GM23248 (cell line): Measurements from ENCODE around the gene TIMM23B. TPM values are rescaled to one million over a fixed set of nuclear protein-coding genes. Genes with fewer than 3 reads are reported as not detected.
"Not testable (repeated sequence)": the region's sequence is repeated elsewhere in the genome, so short reads cannot be mapped to it uniquely, and the experiment has no call there.

Experiments
- DNase-seq: peaks from one replicate; pipeline ENCODE4 v3.0.0-alpha.2; 2015
- H2AFZ ChIP-seq: fragments of 200-600 bp; sonication (generic); 2 replicates; pipeline ENCODE4 v1.6.1; 2016; ENCODE audit warnings: antibody characterized with exemption
- H3F3A ChIP-seq: fragments of 200-600 bp; sonication (generic); 2 replicates; pipeline ENCODE4 v1.6.1; 2016; ENCODE audit warnings: mild to moderate bottlenecking, antibody characterized with exemption, mixed run types; ENCODE audit not compliant: insufficient read depth
- H3K27ac ChIP-seq: fragments of 200-600 bp; sonication (generic); 2 replicates; pipeline ENCODE4 v1.5.1; 2016; ENCODE audit warnings: mild to moderate bottlenecking
- H3K27me3 ChIP-seq: fragments of 200-600 bp; sonication (generic); replicated peaks from 2 replicates; pipeline ENCODE4 v1.6.1; 2016; ENCODE audit warnings: mild to moderate bottlenecking; ENCODE audit not compliant: insufficient read depth
- H3K36me3 ChIP-seq: fragments of 200-600 bp; sonication (generic); 2 replicates; pipeline ENCODE4 v1.6.1; 2016; ENCODE audit warnings: low read depth, mild to moderate bottlenecking
- H3K4me1 ChIP-seq: fragments of 200-600 bp; sonication (generic); 2 replicates; pipeline ENCODE4 v1.6.1; 2016; ENCODE audit warnings: mild to moderate bottlenecking; ENCODE audit not compliant: insufficient read depth
- H3K4me2 ChIP-seq: fragments of 200-600 bp; sonication (generic); one replicate; pipeline ENCODE4 v1.6.1; 2016; ENCODE audit warnings: mild to moderate bottlenecking; ENCODE audit not compliant: unreplicated experiment
- H3K4me3 ChIP-seq: fragments of 200-600 bp; sonication (generic); 2 replicates; pipeline ENCODE4 v1.5.1; 2016; ENCODE audit warnings: mild to moderate bottlenecking
- H3K79me2 ChIP-seq: fragments of 200-600 bp; sonication (generic); 2 replicates; pipeline ENCODE4 v1.6.1; 2016; ENCODE audit warnings: mild to moderate bottlenecking; ENCODE audit not compliant: insufficient read depth
- H3K9ac ChIP-seq: fragments of 200-600 bp; sonication (generic); 2 replicates; pipeline ENCODE4 v1.6.1; 2016; ENCODE audit warnings: mild to moderate bottlenecking
- H3K9me2 ChIP-seq: fragments of 200-600 bp; sonication (generic); 2 replicates; pipeline ENCODE4 v1.6.1; 2016; ENCODE audit warnings: mixed run types, mild to moderate bottlenecking, moderate library complexity; ENCODE audit not compliant: insufficient read depth
- H3K9me3 ChIP-seq: fragments of 200-600 bp; sonication (generic); one replicate; pipeline ENCODE4 v1.6.1; 2017; ENCODE audit warnings: low read depth
- H4K20me1 ChIP-seq: fragments of 200-600 bp; sonication (generic); 2 replicates; pipeline ENCODE4 v1.6.0; 2016; ENCODE audit not compliant: insufficient read depth
- WGBS, 2 experiments: methylation state at CpG; one replicate each; pipeline ENCODE4 v1.1.6; 2015 to 2017; ENCODE audit warnings: low lambda C conversion rate in 2 of 2, low coverage in 1 of 2; ENCODE audit errors: missing lambda C conversion rate in 2 of 2; 5-methylcytosine and 5-hydroxymethylcytosine counted together
- in situ Hi-C: fragments of 300-500 bp; cut with MboI; formaldehyde crosslinking; loops from 2 replicates; pipeline ENCODE4 v1.15.0; 2020
- polyA plus RNA-seq: library from polyadenylated mRNA; unstranded; fragments of >200 nt; fragmentation: Nextera tagmentation; extraction: Ambion mirVana; gene quantifications from 2 replicates; pipeline ENCODE4 v1.2.1, GENCODE V29; 2016
- total RNA-seq: library from RNA; depleted of rRNA; stranded (reverse); fragments of >200 nt; shearing (Covaris generic); gene quantifications from 2 replicates; pipeline ENCODE4 v1.2.3, GENCODE V29; 2014; rRNA removed

TIMM23B gene, protein sequence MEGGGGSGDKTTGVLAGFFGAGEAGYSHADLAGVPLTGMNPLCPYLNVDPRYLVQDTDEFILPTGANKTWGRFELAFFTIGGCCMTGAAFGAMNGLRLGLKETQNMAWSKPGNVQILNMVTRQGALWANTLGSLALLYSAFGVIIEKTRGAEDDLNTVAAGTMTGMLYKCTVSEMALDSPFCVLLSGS
- 13.3 and 16.1 TPM in 2 replicates for total RNA-seq
- 15.1 and 15.3 TPM in 2 replicates for polyA plus RNA-seq

DNA sequence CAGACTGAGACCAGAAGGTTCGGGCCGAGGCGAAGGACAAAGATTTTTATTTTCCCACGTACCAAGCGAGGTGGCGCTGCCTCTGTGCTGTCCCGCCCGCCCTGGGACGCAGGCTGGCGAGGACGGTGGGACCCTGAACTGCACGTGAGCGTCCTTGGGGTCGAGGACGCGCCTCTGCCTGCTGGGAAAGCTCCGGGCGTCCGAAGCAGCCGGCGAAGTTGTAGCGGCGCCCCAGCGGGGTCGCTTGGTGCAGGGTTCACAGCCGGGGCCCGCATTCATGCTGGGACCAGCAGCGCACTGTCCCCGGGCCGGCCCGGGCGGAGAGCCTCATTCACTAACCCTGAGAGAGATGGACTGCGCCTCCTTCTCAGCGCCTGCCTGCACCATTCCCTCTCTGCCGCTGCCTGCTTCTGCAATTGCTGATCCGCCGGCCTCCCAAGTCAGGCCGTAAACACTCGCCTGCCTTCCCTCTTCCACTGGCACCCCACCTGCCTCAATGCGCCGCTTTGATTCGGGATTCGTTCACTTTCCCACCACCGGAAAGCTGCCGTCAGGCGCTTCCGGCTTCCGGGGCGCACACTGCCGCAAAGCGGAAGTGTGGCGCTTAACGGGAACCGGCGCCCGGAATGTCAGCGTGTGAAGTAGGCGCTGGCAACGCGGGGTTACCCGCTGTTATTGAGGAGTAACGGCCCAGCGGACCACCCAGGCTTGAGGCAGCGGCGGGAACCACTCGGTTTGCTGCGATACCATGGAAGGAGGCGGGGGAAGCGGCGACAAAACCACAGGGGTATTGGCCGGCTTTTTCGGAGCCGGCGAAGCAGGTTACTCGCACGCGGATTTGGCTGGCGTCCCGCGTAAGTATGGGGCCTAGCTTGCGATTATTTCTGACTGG is at the start of gene TIMM23B, which contains the start of gene PARG:
Gene TIMM23B (plus strand): TSS at position 607 of the 892 bp plus-strand sequence. CDS start 142 bp downstream, at position 749.
Gene PARG (minus strand): TSS at position 581 of the 892 bp plus-strand sequence. CDS start 302 bp downstream, at position 279.
- H3K9me2 ChIP-seq, H3K36me3 ChIP-seq, H4K20me1 ChIP-seq, H3F3A ChIP-seq, H3K9me3 ChIP-seq, in situ Hi-C loops, H3K27me3 ChIP-seq: not testable (repeated sequence)
- peak within 1 kb of the TSS; percentile 84 for H2AFZ ChIP-seq
- H3K9ac ChIP-seq, result peak within 1 kb of the TSS; percentile 98
- H3K27ac ChIP-seq, result peak within 1 kb of the TSS; percentile 59
- peaks cover 13% of the 10 kb centered on the region for H3K4me1 ChIP-seq
- H3K4me2 ChIP-seq, result peak within 1 kb of the TSS; percentile 97
- peak within 1 kb of the TSS; percentile 100 for H3K4me3 ChIP-seq
- H3K79me2 ChIP-seq, result peaks cover 93% of the 10 kb centered on the region
- DNase-seq, result peak; percentile 93
- 1 to 2% methylated on average over 80 to 81 of the region's 81 CpGs for WGBS, 2 experiments

DNA sequence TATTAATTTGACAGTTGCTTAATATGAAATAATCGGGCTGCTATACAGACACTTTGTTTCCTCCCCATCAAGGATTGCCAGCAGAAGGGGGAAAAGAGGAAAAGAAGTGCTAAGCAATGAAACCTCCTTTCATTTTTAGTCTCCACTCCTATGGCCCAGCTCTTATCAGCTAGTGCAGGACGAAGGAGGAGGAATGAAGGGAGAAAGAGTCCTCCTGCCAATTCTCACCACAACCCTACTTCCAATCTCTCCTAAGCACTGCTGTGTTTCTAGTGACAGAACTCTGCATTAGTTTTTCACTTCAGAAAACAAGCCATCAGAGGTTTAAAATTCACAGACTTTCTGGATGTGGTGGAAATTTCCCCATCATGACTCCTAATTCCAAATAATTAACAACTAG is 41.9 kb upstream of the TIMM23B start:
- not testable (repeated sequence) for H3F3A ChIP-seq, H3K27me3 ChIP-seq, H3K79me2 ChIP-seq, H2AFZ ChIP-seq, H4K20me1 ChIP-seq, H3K9ac ChIP-seq, H3K4me1 ChIP-seq, H3K9me3 ChIP-seq, H3K4me2 ChIP-seq, H3K36me3 ChIP-seq, H3K4me3 ChIP-seq, H3K27ac ChIP-seq, DNase-seq, H3K9me2 ChIP-seq
- in situ Hi-C loops, result loop anchor here (25.0 kb wide), 1 partner anchor 313 kb away; no protein-coding TSS in a partner anchor
- 29 to 100% methylated on average over 1 to 2 of the region's 2 CpGs for WGBS, 2 experiments

DNA sequence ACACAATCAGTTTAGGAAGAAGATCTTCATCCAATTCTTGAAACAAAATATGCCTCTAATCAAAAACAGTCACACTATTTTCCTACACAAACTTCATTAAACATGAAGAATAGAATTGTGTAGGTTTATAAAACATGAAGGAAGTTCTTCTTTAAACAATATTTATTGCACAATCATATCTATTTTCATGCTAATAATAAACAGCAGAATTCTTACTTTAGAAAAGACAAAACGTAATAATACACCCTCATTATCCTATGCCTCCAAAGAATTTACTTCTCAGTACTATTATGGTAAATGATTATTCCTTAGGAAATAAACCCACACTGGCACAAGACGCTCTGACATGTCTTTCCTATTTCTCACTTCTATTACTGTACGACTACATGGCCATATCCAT is 41.4 kb upstream of the TIMM23B start:
- not testable (repeated sequence) for H3K27ac ChIP-seq, H3K9me2 ChIP-seq, H3F3A ChIP-seq, H2AFZ ChIP-seq, H4K20me1 ChIP-seq, H3K36me3 ChIP-seq, H3K9ac ChIP-seq, DNase-seq, H3K4me2 ChIP-seq, H3K79me2 ChIP-seq, H3K4me1 ChIP-seq, H3K27me3 ChIP-seq, H3K9me3 ChIP-seq, H3K4me3 ChIP-seq
- 43 to 51% methylated on average over 3 of the region's 3 CpGs for WGBS, 2 experiments
- in situ Hi-C loops, result loop anchor here (25.0 kb wide), 1 partner anchor 313 kb away; no protein-coding TSS in a partner anchor

DNA sequence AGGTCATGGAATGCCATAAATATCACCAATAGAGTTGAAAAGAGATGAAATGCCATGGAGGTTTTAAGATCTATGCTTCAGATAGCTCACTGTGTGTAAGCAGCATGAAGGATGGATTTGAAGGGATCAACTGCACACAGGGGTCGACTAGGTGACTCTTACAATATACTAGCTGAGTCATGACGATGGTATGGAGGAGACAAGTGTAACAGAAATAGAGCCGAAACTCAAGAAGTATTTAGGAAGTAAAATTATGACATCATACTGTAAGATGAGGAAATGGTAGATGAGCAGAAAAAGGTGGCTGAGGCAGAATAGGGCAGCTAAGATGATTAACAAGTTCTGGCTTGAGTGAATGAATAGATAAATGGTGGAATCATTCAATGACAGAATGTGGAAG is 38.0 kb upstream of the TIMM23B start:
- not testable (repeated sequence) for H3K9me3 ChIP-seq, H3K9me2 ChIP-seq, H3F3A ChIP-seq, H3K27ac ChIP-seq, H3K9ac ChIP-seq, DNase-seq, H3K27me3 ChIP-seq, H4K20me1 ChIP-seq, H2AFZ ChIP-seq, H3K4me2 ChIP-seq, H3K4me3 ChIP-seq, H3K4me1 ChIP-seq, H3K36me3 ChIP-seq, H3K79me2 ChIP-seq
- WGBS, 2 experiments, result 85 to 96% methylated on average over 3 of the region's 3 CpGs
- in situ Hi-C loops, result loop anchor here (25.0 kb wide), 1 partner anchor 317 kb away; no protein-coding TSS in a partner anchor

DNA sequence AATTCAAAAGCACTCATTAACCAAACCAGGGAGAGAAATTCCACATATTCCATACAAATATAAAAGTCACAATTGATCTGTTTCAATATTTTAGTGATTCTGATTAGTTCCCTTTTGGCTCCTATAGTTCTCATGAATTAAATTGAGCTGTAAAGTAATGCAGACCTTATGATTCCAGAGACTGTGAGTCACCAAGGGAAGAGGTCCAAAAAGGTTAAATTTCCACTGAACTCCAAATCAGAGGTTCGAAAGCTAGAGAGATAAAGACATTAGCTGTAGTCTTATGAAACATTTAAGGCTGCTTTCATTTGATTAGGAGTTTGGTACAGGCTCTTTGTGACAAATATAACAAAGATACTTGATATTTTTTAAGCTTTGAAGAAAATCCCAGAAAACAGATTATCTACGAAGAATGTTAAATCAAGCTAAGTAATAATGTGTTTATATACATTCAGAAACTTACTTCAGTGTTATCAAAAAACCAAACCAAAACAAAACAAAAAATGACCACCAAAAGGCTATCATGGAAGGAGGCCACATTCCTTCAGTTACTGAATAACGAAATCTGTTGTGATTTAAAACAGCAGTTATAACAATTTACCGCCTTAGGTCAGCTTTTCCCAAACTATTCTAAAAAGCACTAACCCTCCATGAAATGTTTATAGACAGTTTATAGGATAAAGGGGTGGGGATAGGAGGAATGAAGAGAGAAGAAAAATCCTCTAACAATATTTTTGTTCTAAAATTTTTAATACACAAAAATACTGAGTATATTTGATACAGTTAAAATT is 33.4 kb upstream of the TIMM23B start:
- H3K27me3 ChIP-seq, H4K20me1 ChIP-seq, H3K9ac ChIP-seq, H3K27ac ChIP-seq, H3F3A ChIP-seq, H3K4me1 ChIP-seq, H3K9me3 ChIP-seq, H2AFZ ChIP-seq, H3K4me3 ChIP-seq, H3K4me2 ChIP-seq, DNase-seq, H3K9me2 ChIP-seq, H3K36me3 ChIP-seq, H3K79me2 ChIP-seq: not testable (repeated sequence)
- in situ Hi-C loops, result loop anchor here (25.0 kb wide), 1 partner anchor 321 kb away; no protein-coding TSS in a partner anchor
- 56 to 67% methylated on average over 3 to 4 of the region's 4 CpGs for WGBS, 2 experiments

DNA sequence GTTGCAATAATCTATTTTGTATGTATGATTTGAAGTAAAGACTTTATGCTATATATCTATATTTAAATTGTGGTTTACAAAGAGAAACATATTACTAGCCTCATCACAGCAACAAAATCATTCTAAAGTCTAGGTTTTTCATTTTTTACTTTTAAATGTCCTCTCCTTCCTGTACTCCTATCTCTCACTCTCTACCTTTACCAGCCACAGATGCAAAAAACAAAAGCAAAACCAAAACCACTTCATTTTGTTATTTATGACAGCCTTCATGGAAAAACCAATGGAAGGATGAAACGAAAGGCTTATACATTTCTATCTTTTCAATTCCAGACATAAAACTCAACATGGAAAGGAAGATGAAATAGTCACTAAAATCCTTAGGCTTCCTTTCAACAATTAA is 31.6 kb upstream of the TIMM23B start:
- H4K20me1 ChIP-seq, H2AFZ ChIP-seq, H3K4me1 ChIP-seq, H3K79me2 ChIP-seq, H3K9ac ChIP-seq, H3K9me3 ChIP-seq, H3K27me3 ChIP-seq, H3F3A ChIP-seq, H3K4me2 ChIP-seq, DNase-seq, H3K4me3 ChIP-seq, H3K9me2 ChIP-seq, H3K36me3 ChIP-seq, H3K27ac ChIP-seq: not testable (repeated sequence)
- no CpG with 5 or more reads among the region's 1 CpG for WGBS, 2 experiments
- in situ Hi-C loops, result loop anchor here (25.0 kb wide), 1 partner anchor 323 kb away; no protein-coding TSS in a partner anchor

DNA sequence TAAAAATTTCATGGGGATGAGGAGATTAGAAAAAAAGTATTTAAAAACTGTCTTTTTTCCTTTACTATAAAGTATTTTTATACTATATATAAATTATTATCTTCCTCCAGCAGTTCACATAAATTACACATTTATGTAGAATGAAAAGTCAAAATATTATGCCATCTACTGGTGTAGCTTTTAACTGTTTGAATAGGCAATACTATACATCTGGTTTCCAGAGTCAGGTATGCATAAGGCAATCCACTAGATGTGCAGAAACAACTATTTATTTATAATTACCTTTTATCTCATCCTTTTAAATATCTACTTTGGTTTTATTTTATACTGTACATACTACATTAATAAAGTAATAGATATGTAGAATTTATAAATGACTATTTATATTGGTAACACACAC is 25.4 kb upstream of the TIMM23B start:
- H3K4me1 ChIP-seq, H3K9me2 ChIP-seq, H3F3A ChIP-seq, H3K36me3 ChIP-seq, H3K27me3 ChIP-seq, H3K4me2 ChIP-seq, H3K9me3 ChIP-seq, H4K20me1 ChIP-seq, H3K79me2 ChIP-seq, H2AFZ ChIP-seq, H3K27ac ChIP-seq, H3K4me3 ChIP-seq, DNase-seq, H3K9ac ChIP-seq: not testable (repeated sequence)
- in situ Hi-C loops, result loop anchor here (25.0 kb wide), 1 partner anchor 329 kb away; no protein-coding TSS in a partner anchor
